ENCODE results near the gene KRTAP5-2. TPM values are rescaled to one million over a fixed set of nuclear protein-coding genes. Genes with fewer than 3 reads are reported as not detected.

KRTAP5-2 gene
- total RNA-seq, 1 donor from 2014 or later, result not detected

DNA sequence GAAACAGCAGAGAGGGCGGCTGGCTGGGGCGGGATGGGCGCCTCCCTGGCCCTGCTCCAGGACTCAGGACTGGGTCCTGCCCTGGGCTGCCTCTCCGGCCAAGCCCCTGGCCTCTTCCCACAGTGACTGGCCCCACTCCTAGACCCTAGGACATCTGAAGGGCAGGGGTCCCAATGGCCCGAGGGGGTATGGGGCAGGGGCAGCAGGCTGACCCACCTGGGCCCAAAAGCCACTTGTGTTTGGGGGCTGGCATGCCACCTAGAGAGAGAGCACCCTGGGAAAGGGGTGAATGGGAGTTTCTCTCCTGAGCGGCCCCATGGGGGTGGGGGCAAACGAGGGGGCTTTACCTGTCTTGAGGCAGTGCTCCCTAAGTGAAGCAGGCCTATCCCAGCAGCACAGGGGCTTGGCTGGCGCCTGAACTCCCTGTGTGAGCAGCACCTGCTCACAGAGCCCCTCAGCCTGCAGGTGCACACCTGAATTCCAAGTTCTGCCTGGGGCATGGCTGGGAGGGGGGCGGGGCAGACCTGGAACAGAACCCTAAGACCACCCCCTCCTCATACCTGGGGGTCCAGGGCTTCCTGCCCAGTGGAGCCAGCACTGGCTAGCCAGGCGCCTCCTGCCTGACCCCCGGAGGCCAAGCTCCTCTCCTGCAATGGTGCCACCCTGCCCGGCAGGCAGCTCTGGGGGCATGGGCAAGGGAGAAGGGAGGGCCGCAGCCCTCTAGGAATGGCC, 42.9 kb downstream of the KRTAP5-2 start:
- Histone ChIP-seq H3K36me3 (peaks cover 8% of the 10 kb centered on the region), H3K4me1 (peaks cover 20% of the 10 kb centered on the region), H3K27ac (no peak overlapping the region), H3K9me3 (no peaks in the 10 kb centered on the region), H3K27me3 (ENCODE audit: low read depth) (peaks cover 5% of the 10 kb centered on the region), H3K4me3 (no peak overlapping the region)
- TF ChIP-seq, protein P1, sequence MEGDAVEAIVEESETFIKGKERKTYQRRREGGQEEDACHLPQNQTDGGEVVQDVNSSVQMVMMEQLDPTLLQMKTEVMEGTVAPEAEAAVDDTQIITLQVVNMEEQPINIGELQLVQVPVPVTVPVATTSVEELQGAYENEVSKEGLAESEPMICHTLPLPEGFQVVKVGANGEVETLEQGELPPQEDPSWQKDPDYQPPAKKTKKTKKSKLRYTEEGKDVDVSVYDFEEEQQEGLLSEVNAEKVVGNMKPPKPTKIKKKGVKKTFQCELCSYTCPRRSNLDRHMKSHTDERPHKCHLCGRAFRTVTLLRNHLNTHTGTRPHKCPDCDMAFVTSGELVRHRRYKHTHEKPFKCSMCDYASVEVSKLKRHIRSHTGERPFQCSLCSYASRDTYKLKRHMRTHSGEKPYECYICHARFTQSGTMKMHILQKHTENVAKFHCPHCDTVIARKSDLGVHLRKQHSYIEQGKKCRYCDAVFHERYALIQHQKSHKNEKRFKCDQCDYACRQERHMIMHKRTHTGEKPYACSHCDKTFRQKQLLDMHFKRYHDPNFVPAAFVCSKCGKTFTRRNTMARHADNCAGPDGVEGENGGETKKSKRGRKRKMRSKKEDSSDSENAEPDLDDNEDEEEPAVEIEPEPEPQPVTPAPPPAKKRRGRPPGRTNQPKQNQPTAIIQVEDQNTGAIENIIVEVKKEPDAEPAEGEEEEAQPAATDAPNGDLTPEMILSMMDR (IDR thresholded peaks at IDR 0.05), result no peak
- intact Hi-C loops (cut with DNase I), result no loop called here
- ATAC-seq (no peak), DNase-seq (no peak)

DNA sequence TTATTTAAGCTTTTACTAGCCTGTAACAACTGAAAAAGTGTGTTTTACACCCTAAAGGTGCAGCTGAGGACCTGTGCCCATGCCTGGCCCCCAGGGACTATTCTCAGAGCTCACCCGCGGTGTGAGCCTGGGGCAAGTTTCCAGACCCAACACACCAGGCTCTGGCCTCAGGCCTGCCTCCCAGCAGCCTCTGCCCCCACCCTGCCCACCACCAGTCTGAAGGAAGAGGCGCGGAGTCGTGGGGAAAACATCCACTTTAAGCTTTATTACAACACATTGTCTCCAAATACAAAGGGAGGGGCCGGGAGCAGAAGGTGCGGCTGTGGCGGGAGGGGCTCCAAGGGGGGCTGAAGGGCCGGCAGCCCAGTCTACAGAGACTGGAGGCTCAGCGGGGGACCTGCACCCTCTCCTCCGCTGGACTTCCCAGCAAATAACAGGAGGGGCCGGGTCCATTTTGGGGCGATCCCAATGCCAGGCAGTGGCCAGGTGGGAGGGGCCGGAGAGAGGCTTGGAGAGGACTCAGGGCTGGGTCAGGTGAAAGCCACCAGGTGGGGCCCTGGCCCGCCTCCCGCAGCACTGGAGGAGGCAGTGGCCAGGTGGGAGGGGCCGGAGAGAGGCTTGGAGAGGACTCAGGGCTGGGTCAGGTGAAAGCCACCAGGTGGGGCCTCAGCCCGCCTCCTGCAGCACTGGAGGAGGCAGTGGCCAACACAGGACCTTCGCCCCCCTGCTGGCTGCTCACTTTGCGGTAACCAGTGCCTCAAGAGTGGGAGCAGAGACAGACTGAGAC, 44.1 kb downstream of the KRTAP5-2 start:
- no peak overlapping the region for H3K4me3 ChIP-seq
- H3K9me3 ChIP-seq, result no peaks in the 10 kb centered on the region
- H3K27ac ChIP-seq, result peak overlapping the region; percentile 60
- peak; percentile 91 to 92 for ATAC-seq
- peaks cover 8% of the 10 kb centered on the region for H3K36me3 ChIP-seq
- peak; percentile 94 for DNase-seq
- TF ChIP-seq, protein P1 (IDR thresholded peaks at IDR 0.05), result no peak
- H3K27me3 ChIP-seq (ENCODE audit: low read depth), result peaks cover 5% of the 10 kb centered on the region
- intact Hi-C loops (cut with DNase I), result no loop called here
- H3K4me1 ChIP-seq, result peaks cover 8% of the 10 kb centered on the region

DNA sequence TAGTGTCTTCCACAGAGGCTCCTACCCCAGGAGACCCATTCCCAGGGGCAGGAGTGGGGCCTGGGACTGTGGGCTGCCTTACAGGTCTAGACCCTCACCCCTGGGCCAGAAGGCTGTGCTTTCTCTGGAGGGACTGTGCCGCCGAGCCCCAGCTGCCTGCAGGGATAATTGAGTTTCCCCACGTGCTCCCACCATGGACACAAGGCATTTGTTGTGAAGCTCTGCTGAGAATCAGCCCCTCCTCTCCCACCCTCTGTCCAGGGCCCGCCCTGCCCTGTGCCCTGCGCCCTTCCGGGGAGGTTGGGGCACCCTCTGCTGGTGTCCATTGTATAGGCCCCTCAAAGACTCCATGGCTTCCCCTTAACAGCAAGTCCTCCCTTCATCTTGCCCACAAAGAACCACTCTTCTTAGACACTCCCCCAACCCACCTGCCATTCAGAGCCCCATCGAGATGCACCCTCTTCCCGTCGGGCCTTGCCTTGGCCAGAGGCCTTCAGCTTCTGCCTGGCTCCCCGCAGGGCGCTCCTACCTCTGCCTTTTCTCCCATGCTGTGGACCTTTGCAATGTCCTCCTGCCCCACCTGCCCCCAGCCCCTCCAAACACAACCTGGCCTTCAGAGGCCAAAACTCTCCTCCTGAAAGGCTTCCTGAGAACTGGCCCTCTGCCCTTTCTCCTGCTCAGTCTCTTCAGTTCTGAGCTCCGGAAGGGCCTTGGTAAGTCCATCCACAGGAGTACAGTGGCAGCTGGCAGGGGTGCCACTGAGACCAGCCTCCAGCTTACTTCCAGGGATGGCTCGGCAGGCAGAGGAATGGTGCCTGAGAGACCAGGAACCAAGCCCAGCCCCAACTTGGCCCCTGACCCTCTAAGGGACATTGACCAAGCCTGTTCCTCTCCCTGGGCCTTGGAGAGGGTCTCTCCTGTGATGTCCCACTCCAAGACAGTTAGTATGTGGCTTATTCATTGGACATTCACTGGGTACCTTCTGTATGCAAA, 48.5 kb downstream of the KRTAP5-2 start:
- intact Hi-C loops (cut with DNase I), result no loop called here
- Histone ChIP-seq H3K4me3 (no peak overlapping the region), H3K27me3 (ENCODE audit: low read depth) (peaks cover 29% of the 10 kb centered on the region), H3K27ac (peak overlapping the region; percentile 53), H3K9me3 (no peaks in the 10 kb centered on the region), H3K36me3 (no peaks in the 10 kb centered on the region), H3K4me1 (peaks cover 28% of the 10 kb centered on the region)
- ATAC-seq, result no peak
- TF ChIP-seq, protein P1 (IDR thresholded peaks at IDR 0.05), result no peak
- DNase-seq, result no peak

DNA sequence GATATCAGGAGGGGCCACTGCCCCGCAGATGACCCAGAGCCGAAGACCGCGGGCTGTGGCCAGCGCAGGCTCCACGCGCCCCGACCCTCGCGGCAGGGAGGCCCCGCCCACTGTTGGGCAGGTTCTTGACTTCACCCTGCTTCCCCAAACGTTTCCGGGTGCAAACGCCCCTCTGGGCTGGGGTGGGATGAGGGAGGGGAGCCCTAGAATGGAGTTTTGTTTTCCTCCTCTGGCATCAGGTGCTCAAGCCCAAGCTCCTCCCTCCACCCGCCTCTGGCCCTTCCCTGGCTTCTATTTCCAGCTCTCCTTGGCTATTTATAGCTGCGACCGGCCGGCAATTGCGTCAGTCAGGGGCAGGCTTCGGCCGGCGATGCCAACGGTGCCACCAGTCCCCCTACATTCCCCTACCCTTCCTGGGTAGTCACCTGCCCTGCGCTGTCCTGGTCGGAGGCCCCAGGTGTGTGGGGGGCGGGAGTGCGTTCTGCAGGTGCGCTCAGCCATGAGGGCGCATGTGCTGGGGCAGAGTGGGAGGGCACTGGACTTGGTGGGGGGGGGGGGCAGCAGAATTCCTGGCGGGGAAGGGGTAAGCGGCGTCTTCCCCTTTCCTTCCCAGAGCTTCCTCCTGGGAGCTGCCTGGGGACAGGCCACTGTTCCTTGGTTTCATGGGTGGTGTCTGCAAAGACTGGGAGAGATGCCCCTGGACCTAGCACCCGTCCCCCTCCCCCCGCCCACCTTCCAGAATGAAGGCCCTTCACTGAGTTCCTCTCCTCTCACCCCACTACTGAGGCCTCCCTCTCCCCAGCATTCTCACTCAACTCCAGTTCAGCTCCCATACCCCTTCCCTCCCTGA, 49.6 kb downstream of the KRTAP5-2 start:
- peak; percentile 81 to 86 for ATAC-seq
- intact Hi-C loops (cut with DNase I), result no loop called here
- TF ChIP-seq, protein P1 (IDR thresholded peaks at IDR 0.05), result no peak
- H3K4me3 ChIP-seq, result peak overlapping the region; percentile 55
- H3K4me1 ChIP-seq, result peaks cover 28% of the 10 kb centered on the region
- peak; percentile 87 for DNase-seq
- no peaks in the 10 kb centered on the region for H3K36me3 ChIP-seq
- H3K9me3 ChIP-seq, result no peaks in the 10 kb centered on the region
- H3K27ac ChIP-seq, result peak overlapping the region; percentile 53
- peaks cover 34% of the 10 kb centered on the region for H3K27me3 ChIP-seq (ENCODE audit: low read depth)

Data from lower lobe of right lung (tissue), 2 donors.